Esophagus muscularis mucosa (tissue), 4 donors: ENCODE measurements around the gene IL17RD. TPM values are rescaled to one million over a fixed set of nuclear protein-coding genes. Genes with fewer than 3 reads are reported as not detected.

Source experiments
- DNase-seq: peaks from one replicate; pipeline ENCODE4 v3.0.0-alpha.2; 2017; ENCODE audit errors: extremely low spot score
- H3K27ac ChIP-seq, 4 donors: fragments of 200-600 bp; sonication (generic); replicated peaks in 1 of 4; 1 replicate in 3 of 4; 2 replicates in 1 of 4; pipeline ENCODE4 v1.5.1; 2016 to 2019; ENCODE audit warnings: mild to moderate bottlenecking in 1 of 4
- H3K27me3 ChIP-seq, 4 donors: fragments of 200-600 bp; sonication (generic); one replicate each; pipeline versions ENCODE4 v1.5.1 to v1.6.0; 2016 to 2019
- H3K36me3 ChIP-seq, 4 donors: fragments of 200-600 bp; sonication (generic); one replicate each; pipeline ENCODE4 v1.5.1; 2016 to 2019
- H3K4me1 ChIP-seq, 4 donors: fragments of 200-600 bp; sonication (generic); one replicate each; pipeline ENCODE4 v1.5.1; 2016 to 2019
- H3K4me3 ChIP-seq, 4 donors: fragments of 200-600 bp; sonication (generic); 1 replicate in 2 of 4; 2 replicates in 2 of 4; pipeline ENCODE4 v1.5.1; 2016 to 2019; ENCODE audit warnings: mild to moderate bottlenecking in 4 of 4, moderate library complexity in 1 of 4
- H3K9me3 ChIP-seq, 4 donors: fragments of 200-600 bp; sonication (generic); 1 replicate in 3 of 4; 2 replicates in 1 of 4; pipeline ENCODE4 v1.5.1; 2016 to 2019
- EP300 ChIP-seq: sonication (generic); formaldehyde crosslinking; IDR thresholded peaks from one replicate; pipeline ENCODE4 v1.6.1; 2017; ENCODE audit warnings: antibody characterized with exemption
- POLR2A ChIP-seq: fragments of 450-650 bp; IDR thresholded peaks from one replicate; pipeline ENCODE4 v1.6.1; 2017; ENCODE audit warnings: antibody characterized with exemption, moderate library complexity, mild to moderate bottlenecking, low read depth
- POLR2AphosphoS5 ChIP-seq, 2 donors: sonication (generic); formaldehyde crosslinking; IDR thresholded peaks; one replicate each; pipeline ENCODE4 v1.6.1; 2017; ENCODE audit warnings: antibody characterized with exemption in 2 of 2
- WGBS: methylation state at CpG from one replicate; pipeline ENCODE4 v1.1.5; 2018; 5-methylcytosine and 5-hydroxymethylcytosine counted together
- intact Hi-C: fragments of 100-400 bp; cut with DNase I; formaldehyde crosslinking; loops from one replicate; pipeline ENCODE4 v1.15.1; 2023
- total RNA-seq, 4 donors: library from RNA; depleted of rRNA; stranded (reverse); fragments of >200 nt; gene quantifications; one replicate each; pipeline versions ENCODE4 v1.1.0 to v1.2.1, GENCODE V29; 2016
- TF ChIP-seq, protein P1 (sequence below), 3 experiments: fragments of 200-600 bp in 2 of 3; fragments of 450-650 bp in 1 of 3; sonication (generic) in 2 of 3; IDR thresholded peaks; one replicate each; pipeline ENCODE4 v1.5.1; 2017 to 2019; ENCODE audit warnings: antibody characterized with exemption in 3 of 3, mild to moderate bottlenecking in 2 of 3, moderate library complexity in 1 of 3

Gene IL17RD
- total RNA-seq, 4 donors from 2014 or later: 6.1 to 13.2 (median 9.5) TPM

DNA sequence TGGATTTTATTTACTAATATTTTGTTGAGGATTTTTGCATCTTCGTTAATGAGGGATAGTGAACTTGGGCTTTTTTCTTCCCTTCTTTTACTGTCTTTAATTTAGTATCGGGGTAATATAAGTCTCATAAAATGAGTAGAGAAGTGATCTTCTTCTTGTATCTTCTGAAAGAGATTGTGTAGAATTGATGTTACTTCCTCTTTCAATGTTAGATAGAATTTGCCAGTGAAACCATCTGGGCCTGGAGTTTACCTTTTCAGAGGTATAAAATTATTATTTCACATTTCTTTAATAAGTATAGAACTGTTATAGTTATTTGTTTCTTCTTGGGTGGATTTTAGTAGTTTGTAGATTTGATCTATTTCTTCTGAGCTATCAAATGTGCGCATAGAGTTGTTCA, 26.9 kb upstream of the IL17RD start:
- H3K27ac ChIP-seq: no peak overlapping the region
- H3K4me3 ChIP-seq: no peak overlapping the region
- peaks cover 0 to 11% (median 3%) of the 10 kb centered on the region in 4 donors for H3K27me3 ChIP-seq
- WGBS: 92% methylated on average over 3 of the region's 3 CpGs
- intact Hi-C loops: no loop called here
- no peak for DNase-seq
- no peaks in the 10 kb centered on the region for H3K9me3 ChIP-seq
- H3K36me3 ChIP-seq: no peaks in the 10 kb centered on the region
- TF ChIP-seq POLR2A: no peak
- no peaks in the 10 kb centered on the region for H3K4me1 ChIP-seq

DNA sequence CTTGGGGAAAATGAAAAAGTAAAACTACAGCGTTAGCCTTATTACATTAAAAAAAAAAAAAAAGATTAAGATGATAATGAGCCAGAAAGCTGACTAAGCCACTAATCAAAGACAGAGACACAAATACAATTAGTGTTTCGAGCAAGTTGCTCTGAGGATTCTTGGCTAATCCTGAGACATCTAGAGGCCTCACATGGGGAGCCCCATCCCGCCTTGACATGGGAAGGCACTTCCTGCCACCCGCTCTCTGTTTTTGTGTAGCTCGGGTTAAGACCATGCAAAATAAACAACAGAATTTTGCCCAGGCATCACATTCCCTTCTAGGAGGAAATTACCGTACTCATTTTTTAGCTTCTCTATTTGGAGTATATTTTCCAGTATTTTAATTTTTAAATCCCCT, 19.4 kb upstream of the IL17RD start:
- H3K9me3 ChIP-seq: no peaks in the 10 kb centered on the region
- no peak overlapping the region for H3K4me3 ChIP-seq
- no peak for DNase-seq
- H3K27ac ChIP-seq: no peak overlapping the region
- H3K4me1 ChIP-seq: no peaks in the 10 kb centered on the region
- TF ChIP-seq, protein P1, sequence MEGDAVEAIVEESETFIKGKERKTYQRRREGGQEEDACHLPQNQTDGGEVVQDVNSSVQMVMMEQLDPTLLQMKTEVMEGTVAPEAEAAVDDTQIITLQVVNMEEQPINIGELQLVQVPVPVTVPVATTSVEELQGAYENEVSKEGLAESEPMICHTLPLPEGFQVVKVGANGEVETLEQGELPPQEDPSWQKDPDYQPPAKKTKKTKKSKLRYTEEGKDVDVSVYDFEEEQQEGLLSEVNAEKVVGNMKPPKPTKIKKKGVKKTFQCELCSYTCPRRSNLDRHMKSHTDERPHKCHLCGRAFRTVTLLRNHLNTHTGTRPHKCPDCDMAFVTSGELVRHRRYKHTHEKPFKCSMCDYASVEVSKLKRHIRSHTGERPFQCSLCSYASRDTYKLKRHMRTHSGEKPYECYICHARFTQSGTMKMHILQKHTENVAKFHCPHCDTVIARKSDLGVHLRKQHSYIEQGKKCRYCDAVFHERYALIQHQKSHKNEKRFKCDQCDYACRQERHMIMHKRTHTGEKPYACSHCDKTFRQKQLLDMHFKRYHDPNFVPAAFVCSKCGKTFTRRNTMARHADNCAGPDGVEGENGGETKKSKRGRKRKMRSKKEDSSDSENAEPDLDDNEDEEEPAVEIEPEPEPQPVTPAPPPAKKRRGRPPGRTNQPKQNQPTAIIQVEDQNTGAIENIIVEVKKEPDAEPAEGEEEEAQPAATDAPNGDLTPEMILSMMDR (IDR thresholded peaks at IDR 0.05): no peak
- TF ChIP-seq EP300 (no peak), POLR2A (no peak), POLR2AphosphoS5 (IDR thresholded peaks at IDR 0.05) (no peak)
- 52% methylated on average over 6 of the region's 6 CpGs for WGBS
- H3K36me3 ChIP-seq: no peaks in the 10 kb centered on the region
- intact Hi-C loops: no loop called here
- H3K27me3 ChIP-seq: no peaks in the 10 kb centered on the region

DNA sequence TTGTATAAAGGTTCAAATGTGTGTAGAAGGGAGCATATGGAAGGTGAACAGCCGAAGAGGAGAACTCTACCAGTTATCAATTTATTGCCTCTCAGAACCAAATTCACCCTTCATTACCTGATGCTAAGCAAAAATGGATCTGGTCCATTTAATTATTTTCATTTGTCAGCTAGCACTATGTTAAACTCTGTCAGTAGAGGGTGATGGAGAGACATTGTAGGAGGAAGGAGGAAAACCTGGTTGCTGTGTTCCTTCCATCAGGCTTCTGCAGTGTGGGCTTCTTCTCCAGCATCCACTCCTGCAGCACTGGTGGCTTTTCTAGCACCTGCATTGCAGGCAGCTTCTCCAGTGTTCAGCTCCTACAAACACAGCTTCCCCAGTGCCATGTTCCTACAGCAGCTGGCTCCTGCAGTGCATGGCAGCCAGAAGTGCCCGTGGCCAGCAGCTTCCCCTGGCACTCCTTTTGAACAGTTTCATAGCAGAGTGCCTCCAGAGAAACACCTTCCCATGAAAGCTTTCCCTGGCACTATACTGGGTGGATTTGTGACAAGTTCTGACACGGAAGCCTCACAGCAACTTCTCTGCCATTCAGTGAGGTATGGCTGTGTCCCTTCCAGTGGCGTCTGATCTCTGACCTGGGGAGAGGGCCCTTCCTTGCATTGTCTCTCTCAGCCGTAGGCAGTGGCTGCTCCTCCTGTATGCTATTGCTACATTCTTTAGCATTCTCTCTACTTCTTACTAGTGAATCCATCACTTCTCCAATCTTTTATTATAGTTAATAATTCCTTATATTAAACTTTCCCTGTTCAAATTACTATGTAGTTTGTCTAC, 14.6 kb upstream of the IL17RD start:
- Histone ChIP-seq H3K4me1 (no peaks in the 10 kb centered on the region), H3K27me3 (no peaks in the 10 kb centered on the region), H3K9me3 (no peaks in the 10 kb centered on the region), H3K27ac (no peak overlapping the region), H3K4me3 (no peak overlapping the region), H3K36me3 (no peaks in the 10 kb centered on the region)
- intact Hi-C loops: no loop called here
- WGBS: 84% methylated on average over 5 of the region's 5 CpGs
- no peak for TF ChIP-seq EP300
- TF ChIP-seq, protein P1 (IDR thresholded peaks at IDR 0.05): peak in 1 of 3 experiments; percentile 19
- TF ChIP-seq POLR2AphosphoS5 (IDR thresholded peaks at IDR 0.05): no peak
- TF ChIP-seq POLR2A: no peak
- no peak for DNase-seq

DNA sequence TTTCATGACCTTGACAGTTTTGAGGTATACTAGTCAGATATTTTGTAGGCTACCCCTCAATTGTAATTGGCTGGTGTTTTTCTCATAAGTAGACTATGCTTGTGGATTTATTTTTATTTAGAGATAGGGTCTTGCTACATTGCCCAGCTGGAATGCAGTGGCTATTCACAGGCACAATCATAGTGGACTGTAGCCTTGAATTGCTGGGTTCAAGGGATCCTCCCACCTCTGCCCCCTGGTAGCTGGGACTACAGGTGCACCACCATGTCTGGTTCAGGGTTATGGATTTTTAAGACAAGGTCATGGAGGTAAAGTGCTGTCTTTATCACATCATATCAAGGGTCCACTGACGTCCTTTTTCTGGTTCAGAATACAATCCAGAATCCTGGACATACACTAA, 10.9 kb upstream of the IL17RD start:
- 67% methylated on average over 1 of the region's 1 CpG for WGBS
- intact Hi-C loops: no loop called here
- no peaks in the 10 kb centered on the region for H3K36me3 ChIP-seq
- H3K27me3 ChIP-seq: no peaks in the 10 kb centered on the region
- no peaks in the 10 kb centered on the region for H3K4me1 ChIP-seq
- no peak overlapping the region for H3K4me3 ChIP-seq
- no peak for DNase-seq
- H3K9me3 ChIP-seq: no peaks in the 10 kb centered on the region
- H3K27ac ChIP-seq: no peak overlapping the region
- TF ChIP-seq EP300 (no peak), POLR2AphosphoS5 (IDR thresholded peaks at IDR 0.05) (no peak), POLR2A (no peak)
- TF ChIP-seq, protein P1 (IDR thresholded peaks at IDR 0.05): no peak

DNA sequence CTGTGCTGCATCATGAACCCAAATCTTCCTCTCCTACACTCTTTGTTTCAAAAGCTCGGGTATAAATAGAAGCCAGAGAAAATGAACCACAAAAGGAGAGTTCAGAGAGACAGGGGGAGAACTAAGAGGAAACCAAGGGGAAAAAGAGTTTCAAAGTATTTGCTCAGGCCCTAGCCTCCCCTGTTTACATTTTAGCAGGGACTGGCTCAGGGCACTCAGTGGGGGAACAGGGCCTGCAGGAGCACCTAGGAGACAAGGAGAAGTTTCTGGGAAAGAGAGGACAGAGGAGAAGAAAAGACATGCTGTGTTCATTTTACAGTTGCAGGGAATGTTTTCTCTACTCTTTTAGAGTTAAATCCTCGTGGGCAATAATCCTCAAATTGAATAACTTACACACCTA, 8.5 kb upstream of the IL17RD start:
- TF ChIP-seq, protein P1 (IDR thresholded peaks at IDR 0.05): no peak
- TF ChIP-seq POLR2A (no peak), POLR2AphosphoS5 (IDR thresholded peaks at IDR 0.05) (no peak), EP300 (no peak)
- H3K9me3 ChIP-seq: no peaks in the 10 kb centered on the region
- H3K4me3 ChIP-seq: no peak overlapping the region
- intact Hi-C loops: no loop called here
- no peaks in the 10 kb centered on the region for H3K27me3 ChIP-seq
- H3K4me1 ChIP-seq: peaks cover 0 to 11% (median 10%) of the 10 kb centered on the region in 4 donors
- DNase-seq: no peak
- H3K27ac ChIP-seq: no peak overlapping the region
- 64% methylated on average over 2 of the region's 2 CpGs for WGBS
- H3K36me3 ChIP-seq: no peaks in the 10 kb centered on the region
